ENCODE measurements around the gene PREX1. TPM values are rescaled to one million over a fixed set of nuclear protein-coding genes. Genes with fewer than 3 reads are reported as not detected.

PREX1 gene
- total RNA-seq, 1 donor from 2014 or later: 11.2 TPM

- Histone ChIP-seq H3K27ac (replicated peaks) (no peak overlapping the region), H3K4me3 (no peak overlapping the region), H3K27me3 (ENCODE audit: low read depth) (peaks cover 4% of the 10 kb centered on the region), H3K9me3 (replicated peaks) (no peaks in the 10 kb centered on the region), H3K36me3 (no peaks in the 10 kb centered on the region), H3K4me1 (peaks cover 23% of the 10 kb centered on the region)
- no peak for DNase-seq
- no peak for TF ChIP-seq CTCF (IDR thresholded peaks at IDR 0.05; ENCODE audit: borderline replicate concordance)
- intact Hi-C loops (cut with micrococcal nuclease): loop anchor here (10.0 kb wide), 1 partner anchor 834 kb away; the partner anchor contains the start of gene SULF2
These were observed 209.2 kb downstream of the PREX1 start for GRCh38 chr20:48618631-48619030.

DNA sequence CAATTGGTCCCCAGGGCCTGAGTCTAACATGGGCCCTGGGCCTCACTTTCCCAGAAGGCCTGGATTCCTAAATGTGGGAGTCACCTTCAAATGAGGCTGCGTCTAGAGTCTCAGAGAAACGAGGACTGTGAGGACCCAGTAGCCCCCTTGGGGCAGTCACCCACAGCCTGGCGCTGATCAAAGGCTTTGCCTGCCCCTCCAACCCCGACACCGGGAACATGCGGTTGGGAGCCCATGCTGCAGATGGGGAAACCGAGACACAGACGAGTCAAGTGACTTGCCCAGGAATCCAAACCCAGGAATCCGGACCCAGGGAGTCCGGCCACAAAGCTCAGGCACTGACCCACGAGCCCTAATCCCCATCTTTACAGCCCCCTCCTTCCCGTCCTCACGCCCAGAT lies 209.7 kb downstream of the PREX1 start:
- Histone ChIP-seq H3K4me1 (peaks cover 23% of the 10 kb centered on the region), H3K9me3 (replicated peaks) (no peaks in the 10 kb centered on the region), H3K27ac (replicated peaks) (no peak overlapping the region), H3K36me3 (no peaks in the 10 kb centered on the region), H3K4me3 (no peak overlapping the region), H3K27me3 (ENCODE audit: low read depth) (peaks cover 6% of the 10 kb centered on the region)
- no peak for DNase-seq
- intact Hi-C loops (cut with micrococcal nuclease): loop anchor here (10.0 kb wide), 1 partner anchor 833 kb away; the partner anchor contains the start of gene SULF2
- no peak for TF ChIP-seq CTCF (IDR thresholded peaks at IDR 0.05; ENCODE audit: borderline replicate concordance)

GRCh38 chr20:48617481-48617880 lies 210.3 kb downstream of the PREX1 start:
- no peak for DNase-seq
- no peak overlapping the region for H3K27ac ChIP-seq (replicated peaks)
- no peak overlapping the region for H3K4me3 ChIP-seq
- H3K36me3 ChIP-seq: no peaks in the 10 kb centered on the region
- peaks cover 6% of the 10 kb centered on the region for H3K27me3 ChIP-seq (ENCODE audit: low read depth)
- H3K4me1 ChIP-seq: peaks cover 23% of the 10 kb centered on the region
- TF ChIP-seq CTCF (IDR thresholded peaks at IDR 0.05; ENCODE audit: borderline replicate concordance): no peak
- intact Hi-C loops (cut with micrococcal nuclease): loop anchor here (10.0 kb wide), 1 partner anchor 833 kb away; the partner anchor contains the start of gene SULF2
- H3K9me3 ChIP-seq (replicated peaks): no peaks in the 10 kb centered on the region

DNA sequence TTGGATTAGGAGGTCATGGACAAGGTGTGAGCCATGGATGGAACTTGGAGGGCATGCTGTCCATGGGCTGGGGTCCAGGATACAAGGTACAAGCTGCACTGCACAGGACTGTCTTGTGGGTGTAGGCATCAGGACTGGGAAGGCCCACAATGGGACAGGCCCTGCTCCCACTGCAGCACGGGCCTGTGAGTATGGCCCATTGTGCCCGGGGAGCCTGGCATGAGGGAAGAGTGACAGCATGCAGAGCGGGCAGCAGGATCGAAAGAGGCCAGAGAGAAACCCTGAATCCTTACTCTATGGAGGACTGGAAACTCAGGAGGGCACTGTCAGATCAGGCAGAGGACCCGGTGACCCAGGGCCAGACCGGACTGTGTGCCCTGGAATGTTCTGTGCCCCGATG lies 211.3 kb downstream of the PREX1 start:
- Histone ChIP-seq H3K4me1 (peaks cover 20% of the 10 kb centered on the region), H3K27me3 (ENCODE audit: low read depth) (peaks cover 6% of the 10 kb centered on the region), H3K36me3 (no peaks in the 10 kb centered on the region), H3K27ac (replicated peaks) (no peak overlapping the region), H3K4me3 (no peak overlapping the region), H3K9me3 (replicated peaks) (no peaks in the 10 kb centered on the region)
- no peak for DNase-seq
- intact Hi-C loops (cut with micrococcal nuclease): loop anchor here (10.0 kb wide), 1 partner anchor 832 kb away; the partner anchor contains the start of gene SULF2
- no peak for TF ChIP-seq CTCF (IDR thresholded peaks at IDR 0.05; ENCODE audit: borderline replicate concordance)

DNA sequence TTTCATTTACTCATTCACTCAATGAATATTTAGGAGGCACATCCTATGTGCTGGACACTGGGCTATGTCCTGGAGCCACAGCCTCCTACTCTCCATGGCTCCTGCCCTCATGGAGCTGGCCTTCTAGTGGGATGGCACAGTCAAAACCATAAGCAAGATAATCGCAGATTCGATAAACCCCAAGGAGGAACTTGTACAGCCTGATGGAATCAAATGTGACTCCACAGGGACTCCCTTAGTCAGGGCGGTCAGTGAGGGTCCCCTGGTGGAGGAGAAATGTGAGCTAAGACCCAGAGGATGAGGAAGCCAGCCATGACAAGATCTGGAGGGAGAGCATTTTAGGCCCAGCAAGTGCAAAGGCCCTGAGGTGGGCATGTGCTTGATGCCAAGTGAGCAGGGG lies 211.9 kb downstream of the PREX1 start:
- Histone ChIP-seq H3K9me3 (replicated peaks) (no peaks in the 10 kb centered on the region), H3K4me1 (peaks cover 14% of the 10 kb centered on the region), H3K27me3 (ENCODE audit: low read depth) (peaks cover 6% of the 10 kb centered on the region), H3K4me3 (no peak overlapping the region), H3K27ac (replicated peaks) (no peak overlapping the region), H3K36me3 (no peaks in the 10 kb centered on the region)
- no peak for TF ChIP-seq CTCF (IDR thresholded peaks at IDR 0.05; ENCODE audit: borderline replicate concordance)
- DNase-seq: no peak
- intact Hi-C loops (cut with micrococcal nuclease): loop anchor here (10.0 kb wide), 1 partner anchor 831 kb away; the partner anchor contains the start of gene SULF2
